Skin of body (tissue), 2 donors: ENCODE data around the gene CRMP1. TPM values are rescaled to one million over a fixed set of nuclear protein-coding genes. Genes with fewer than 3 reads are reported as not detected.
"Not testable (repeated sequence)": the region's sequence is repeated elsewhere in the genome, so short reads cannot be mapped to it uniquely, and the experiment has no call there.

ENCODE experiments used
- DNase-seq: peaks from one replicate; lab custom pipeline; 2025; lab: John Stamatoyannopoulos, UW
- total RNA-seq: library from RNA; depleted of rRNA; stranded (reverse); fragments of >200 nt; gene quantifications from one replicate; pipeline ENCODE4 v1.2.3, GENCODE V29; 2014

Gene CRMP1
- total RNA-seq, 1 donor from 2014 or later, result 6.0 TPM

DNA sequence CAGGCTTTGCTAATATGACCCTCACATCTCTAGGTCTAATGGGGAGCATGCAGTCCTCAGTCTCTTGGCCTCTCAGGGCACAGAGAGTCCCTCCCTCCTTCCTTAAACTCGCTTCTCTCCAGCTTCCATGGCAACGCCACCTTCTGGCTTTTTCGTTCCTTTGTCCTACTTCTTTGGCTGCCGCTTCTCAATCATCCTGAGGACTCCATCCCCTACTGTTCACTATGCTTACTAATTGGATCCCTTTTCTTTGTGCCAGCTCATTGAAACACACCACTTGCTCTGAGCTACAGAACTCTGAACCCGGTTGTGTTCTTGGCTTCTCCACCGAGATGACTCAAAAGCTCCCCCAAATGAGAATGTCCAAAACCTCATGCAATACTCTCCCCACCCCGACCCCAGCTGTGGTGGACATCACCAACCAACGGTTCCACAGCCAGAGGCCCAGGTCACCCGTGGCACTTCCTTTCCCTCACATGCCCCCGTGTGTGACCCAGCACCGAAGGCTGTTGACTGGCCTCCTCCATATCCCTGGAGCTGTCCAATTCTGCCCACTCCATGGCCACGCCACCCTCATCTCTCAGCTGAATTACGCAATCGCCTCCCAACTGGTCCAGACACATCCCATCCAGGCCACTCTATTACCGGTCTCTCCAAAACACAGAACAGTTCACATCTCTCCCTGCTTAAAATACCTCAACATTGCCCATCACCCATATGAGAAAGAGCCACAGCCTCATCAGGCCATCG is 34.7 kb downstream of the CRMP1 start:
- no peak for DNase-seq

DNA sequence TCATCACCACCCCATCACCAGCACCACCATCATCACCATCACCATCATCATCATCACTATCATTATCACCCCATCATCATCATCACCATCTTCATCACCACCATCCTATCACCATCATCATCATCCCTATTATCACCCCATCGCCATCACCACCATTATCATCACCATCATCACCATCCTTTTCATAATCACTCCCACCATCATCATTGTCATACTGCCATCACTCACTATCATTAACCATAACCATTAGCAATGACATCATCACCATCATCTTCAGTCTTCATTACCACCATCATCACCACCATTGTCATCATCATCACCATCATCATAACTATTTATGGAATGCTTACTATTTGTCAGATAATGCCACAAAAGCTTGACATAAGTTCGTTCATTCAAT is 35.7 kb downstream of the CRMP1 start:
- no peak for DNase-seq

DNA sequence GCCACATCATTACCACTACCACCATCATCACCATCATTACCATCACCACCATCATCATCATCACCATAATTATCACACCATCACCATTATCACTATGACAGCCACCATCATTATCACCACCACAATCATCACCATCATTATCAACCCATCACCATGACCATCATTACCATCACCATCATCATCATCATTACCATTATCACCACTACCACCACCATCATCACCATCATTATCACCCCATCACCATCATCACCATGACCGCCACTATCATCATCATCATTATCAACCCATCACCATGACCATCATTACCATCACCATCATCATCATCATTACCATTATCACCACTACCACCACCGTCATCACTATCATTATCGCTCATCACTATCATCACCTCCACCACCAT is 36.5 kb downstream of the CRMP1 start:
- DNase-seq, result not testable (repeated sequence)

DNA sequence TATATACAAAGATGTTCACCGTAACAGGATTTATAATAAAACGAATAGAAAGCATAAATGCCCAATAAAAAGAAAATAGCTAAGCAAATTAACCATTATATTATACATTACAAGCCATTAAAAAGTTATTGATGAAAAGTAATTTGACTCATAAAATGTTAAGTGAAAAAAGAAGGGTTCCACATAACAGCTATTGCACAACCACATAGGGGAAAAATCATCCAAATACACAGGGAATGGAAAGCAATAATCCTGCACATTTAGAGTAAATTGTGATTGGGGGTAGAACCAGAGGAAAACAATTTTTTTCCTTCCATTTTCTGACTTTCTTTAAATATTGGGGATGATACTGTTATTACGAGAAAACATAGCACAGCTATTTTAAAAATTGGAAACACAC is 38.0 kb downstream of the CRMP1 start:
- DNase-seq, result no peak

DNA sequence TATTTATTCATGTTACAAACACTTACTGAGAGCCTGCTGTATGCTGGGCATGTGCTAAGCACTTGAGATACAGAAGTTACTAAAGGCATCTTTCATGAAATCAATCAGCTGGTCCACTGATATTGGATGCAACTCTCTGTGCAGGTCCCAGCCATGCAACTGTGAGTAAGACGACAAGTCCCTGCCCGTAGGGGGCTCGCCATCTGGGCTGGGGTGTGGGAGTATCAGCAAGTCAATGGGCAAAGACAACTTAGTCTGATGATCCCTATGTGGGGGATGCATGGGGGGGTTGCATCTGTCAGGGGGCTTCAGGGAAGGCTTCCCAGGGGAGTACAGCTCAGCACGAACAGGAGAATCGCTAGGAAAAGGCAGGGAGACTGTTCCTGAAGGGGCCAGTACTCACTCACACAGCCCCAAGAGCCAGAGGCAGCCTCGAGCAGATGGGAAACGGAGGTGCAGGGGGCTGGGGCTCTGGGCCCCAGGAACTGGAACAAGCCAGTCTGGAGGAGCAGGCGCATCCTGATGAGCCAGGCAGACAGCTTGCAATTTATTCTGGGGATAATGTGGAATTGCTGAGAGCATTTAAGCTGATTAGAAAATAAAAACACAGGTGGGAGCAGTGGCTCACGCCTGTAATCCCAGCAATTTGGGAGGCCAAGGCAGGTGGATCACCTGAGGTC is 40.2 kb downstream of the CRMP1 start:
- no peak for DNase-seq

DNA sequence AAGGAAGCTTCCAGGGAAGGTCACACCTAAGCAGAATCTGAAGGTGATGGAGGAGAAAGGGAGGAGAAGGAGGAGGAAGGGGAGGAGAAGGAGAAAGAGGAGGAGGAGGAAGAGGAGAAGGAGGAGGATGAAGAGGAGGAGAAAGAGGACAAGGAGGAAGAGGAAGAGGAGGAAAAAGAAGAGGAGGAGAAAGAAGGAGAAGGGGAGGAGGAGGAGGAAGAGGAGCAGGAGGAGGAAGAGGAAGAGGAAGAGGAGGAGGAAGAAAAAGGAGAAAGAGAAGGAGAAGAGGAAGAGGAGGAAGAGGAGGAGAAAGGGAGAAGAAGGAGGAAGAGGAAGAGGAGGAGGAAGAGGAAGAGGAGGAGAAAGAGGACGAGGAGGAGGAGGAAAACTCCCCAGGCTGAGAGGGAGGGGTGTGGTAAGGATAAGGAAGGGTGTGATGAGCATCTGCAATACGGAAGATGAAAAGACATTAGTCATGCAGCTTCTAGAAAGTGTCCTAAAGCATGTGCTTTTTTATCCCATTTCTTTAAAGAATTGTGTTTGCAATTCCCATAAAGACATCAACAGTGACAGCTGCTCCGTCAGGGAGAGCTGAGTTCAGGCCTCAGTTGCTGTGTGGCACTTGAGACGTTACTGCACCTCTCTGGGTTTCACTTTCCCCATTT is 41.1 kb downstream of the CRMP1 start:
- no peak for DNase-seq

DNA sequence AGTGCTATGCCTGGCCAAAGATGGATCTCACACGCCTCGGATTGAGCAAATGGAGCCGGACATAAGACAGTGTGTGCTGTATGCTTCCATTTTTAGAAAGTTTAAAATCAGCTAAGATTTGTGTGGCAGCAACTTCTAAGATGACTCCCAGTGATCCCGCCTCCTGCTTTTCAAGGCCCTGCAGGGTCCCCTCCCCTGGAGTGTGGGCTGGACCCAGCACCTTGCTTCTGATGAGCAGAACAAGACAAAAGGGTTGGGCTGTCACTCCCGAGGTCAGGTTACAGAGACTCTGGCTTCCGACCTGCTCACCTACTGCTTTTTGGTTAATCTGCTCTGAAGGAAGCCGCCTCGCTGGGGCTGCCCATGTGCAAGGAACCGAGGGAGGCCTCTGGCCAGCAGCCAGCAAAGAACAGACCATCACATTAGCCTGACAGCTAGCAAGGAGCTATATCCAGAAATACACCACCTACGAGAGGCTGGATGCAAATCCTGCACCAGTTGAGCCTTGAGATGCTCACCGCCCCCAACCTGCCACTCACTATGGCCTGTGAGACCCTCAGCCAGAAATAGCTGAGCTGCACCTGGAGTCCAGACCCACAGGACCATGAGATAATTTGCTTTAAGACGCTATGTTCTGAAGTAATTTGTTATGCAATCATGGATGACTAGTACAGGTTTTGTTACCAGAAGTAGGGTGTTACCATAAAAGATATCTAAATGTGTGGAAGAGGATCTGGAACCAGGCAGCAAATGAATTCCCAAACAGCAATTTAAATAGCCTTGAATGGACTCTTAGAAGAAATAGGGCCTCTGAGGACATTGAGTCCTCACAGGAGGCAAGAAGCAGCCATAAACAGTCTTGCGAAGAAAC is 47.6 kb downstream of the CRMP1 start:
- DNase-seq, result no peak

DNA sequence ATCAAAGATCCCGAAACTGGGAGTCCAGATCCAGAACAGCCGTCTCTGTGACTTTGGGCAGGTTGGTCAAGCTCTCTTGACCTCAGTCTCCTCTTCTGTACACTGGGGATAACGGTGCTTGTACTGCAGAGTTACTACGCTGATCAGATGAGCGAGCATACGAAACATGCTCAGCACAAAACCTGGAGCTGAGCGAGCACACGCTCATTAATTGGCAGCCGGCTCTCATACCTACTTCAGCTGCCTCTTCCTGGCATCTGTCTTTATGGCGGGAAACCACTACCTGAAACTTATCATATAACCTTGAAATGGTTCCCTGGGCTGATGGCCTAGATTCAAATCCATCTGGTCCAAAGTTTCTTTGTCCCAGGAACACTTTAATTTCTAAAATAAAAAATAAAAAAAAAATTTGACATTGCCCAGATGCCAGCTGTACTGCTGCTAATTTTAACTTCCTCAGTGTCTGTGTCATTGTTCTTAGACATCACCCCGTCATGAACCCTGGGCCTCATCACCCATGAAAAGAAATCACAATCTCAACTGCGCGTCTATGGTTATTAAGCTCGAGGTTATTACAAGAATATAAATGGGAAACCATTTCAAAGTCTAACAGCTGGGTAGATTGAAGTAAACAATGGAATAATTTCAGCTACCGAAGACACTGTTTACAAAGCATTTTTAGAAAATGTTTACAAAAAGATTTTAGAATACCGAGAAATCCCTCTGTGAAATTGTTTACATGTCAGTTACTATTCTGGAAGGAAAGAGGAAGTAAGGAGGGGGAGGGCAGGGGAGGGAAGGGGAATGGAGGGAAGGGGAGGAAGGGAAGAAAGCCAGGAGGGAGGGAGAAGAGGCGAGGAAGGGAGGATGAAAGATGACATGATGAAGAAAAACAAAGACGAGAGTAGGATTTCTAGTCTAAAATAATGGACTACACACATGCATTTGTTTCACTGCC is 49.0 kb downstream of the CRMP1 start:
- DNase-seq, result no peak

DNA sequence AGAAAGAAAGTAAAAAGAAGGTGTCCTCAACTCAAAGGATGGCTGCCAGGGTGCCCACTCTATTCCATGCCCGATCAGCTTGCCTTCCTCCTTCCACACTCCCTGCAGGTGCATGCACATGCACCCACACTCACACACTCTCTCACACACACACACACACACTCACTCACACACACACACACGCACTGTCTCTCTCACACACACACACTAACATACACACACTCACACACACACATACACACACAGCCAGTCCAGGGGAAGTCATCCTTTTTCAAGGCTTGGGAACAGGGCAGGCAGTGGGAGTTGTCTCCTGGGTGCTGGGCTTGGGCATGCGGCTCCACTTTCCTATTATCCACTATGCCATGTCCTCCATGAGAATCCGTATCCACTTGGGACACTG is 50.4 kb downstream of the CRMP1 start:
- no peak for DNase-seq

DNA sequence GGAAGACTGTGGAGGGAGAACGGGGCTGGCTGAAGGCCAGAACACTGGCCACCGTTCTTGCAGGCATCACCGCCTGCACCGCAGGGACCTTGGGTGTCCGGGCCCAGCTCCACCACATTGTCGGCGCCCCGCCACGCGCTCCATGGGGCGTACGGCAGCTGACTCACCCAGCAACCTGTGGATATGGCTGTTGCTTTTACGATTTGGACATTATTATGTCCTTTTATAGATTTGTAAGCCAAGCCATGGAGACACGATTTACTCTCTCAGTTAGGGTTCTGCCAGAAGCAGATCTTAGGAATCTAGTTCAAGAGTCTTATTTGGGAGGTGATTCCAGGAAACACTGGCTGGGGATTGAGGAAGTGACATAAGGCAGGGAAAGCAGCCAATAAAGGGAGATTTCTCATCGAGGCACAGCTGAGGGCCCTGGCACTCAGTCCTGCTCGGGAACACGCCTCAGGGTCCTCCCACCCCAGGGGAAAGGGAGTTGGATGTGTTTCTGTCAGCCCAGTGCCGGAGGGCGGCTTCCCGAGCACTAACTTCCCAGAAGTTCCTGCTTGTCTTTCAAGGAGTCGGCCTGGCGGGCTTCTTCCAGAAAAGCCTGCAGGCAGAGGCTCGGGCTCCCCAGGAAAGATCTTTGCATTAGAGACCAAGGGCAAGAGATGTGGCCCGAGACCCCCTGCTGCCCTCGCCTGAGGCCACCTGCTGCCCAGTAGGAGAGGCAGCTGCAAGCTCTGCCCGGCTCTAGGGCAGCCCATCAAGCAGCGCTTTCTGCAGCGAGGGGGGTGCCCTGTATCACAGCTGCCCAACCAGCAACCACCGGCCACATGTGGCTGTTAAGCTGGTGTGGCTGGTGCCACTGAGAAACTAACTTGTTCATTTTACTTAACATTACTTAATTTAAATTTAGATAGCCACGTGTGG is 52.9 kb downstream of the CRMP1 start:
- peak; percentile 95 for DNase-seq

DNA sequence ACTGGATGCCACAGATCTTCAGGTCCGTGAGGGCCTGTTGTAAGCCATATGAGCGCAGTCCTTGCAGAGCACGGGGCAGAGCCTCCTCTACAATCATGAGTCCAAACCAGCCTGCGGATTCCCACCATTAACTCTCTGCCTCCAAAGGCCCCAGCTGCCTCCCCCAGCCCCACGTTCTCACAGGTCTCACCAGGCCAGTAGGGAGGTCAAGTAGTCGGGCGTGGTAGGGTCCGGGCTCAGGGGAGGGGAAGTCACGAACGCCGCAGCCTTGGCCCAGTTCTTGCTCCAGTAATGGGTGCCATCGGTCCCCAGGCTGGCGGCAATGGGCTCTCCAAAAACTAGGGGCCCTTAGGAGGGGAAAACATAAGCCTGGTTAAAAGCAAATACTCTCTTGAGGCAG is 53.6 kb downstream of the CRMP1 start:
- no peak for DNase-seq

DNA sequence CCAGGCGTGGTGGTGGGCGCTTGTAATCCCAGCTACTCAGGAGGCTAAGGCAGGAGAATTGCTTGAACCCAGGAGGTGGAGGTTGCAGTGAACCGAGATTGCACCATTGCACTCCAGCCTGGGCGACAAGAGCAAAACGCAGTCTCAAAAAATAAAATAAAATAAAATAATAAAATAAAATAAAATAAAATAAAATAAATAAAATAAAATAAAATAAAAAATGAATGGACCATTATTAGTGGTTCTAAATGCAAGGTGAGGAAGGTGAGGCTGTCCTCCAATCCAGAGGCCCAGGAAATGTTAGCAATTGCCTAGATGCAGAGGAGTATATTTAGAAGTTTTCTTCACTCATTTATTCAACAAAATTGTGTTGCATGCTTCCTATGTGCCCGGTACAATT is 55.4 kb downstream of the CRMP1 start:
- not testable (repeated sequence) for DNase-seq

DNA sequence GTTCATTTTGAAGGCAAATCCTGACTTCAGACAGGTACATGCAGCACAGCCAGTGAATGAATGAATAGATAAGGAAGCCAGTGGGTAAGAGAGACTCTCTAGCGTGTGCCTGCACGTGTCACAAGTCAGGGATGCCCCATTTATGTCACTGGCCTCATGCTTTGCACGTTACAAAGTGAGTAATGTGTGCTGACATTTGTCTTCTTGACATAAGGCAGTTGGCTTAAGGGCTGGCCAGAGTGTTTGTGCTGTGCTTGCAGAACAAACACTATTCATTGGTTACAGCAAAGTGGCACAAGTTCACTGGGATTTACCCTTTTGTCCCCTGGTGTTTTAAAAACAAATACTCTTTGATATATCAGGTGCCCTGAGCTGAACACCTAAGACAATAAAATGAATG is 55.9 kb downstream of the CRMP1 start:
- DNase-seq, result no peak

DNA sequence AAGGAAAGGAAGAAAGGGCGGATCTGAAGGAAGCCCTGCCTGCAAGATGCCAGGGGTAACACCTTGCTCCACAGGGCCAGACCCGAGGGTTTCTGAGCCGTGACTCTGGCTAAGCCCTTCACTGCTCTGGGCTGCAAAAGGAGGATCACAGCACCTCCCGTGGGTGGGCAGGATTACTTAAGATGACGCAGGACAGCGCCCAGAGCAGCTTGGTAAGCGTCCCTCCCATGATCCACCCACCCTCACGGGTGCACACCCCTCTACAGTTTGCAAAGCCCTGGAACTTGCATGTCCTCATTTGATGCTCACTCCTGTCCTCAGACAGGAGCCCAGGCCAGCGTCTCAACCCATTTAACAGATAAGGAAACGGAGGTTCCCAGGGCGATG is 64.9 kb downstream of the CRMP1 start:
- DNase-seq, result no peak

DNA sequence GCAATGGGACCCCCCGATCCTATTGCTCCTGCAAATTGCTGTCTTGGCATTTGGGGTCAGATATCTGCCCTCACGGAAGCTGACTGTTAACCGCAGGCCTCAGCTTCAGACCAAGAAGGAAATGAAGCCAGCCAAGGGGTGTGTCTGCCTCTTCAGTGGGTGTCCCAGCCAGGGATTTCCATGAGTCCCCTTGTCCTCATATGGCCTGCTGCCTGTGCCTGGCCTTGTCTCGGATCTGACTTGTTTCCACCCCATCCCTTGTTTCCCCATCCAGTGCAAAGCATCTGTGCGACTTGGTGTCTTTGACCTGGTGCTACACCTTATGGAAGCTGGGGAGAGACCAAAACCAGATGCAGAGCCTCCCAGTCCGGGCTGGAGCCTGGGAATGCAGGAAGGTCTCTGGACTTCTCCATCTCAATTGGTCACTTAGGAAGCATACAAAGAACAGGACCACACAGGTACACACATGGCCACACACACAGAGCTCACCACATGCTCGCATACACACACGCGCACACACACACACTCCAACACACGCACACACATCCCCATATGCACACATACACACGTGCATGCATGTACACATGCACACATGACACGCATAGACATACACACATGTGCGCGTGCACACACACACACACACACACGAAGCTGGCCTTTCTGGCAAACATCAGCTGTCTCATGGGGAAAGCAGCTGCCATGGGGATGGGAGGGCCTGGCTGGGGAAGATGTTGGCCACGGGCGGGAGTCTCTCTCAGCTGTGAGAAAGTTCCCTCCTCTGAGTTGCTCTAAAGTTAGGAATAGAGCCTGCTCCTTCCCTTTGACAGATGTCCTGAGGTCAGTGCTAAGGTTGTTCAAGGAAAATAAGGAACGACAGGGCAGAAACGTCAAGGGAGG is 65.5 kb downstream of the CRMP1 start:
- no peak for DNase-seq

DNA sequence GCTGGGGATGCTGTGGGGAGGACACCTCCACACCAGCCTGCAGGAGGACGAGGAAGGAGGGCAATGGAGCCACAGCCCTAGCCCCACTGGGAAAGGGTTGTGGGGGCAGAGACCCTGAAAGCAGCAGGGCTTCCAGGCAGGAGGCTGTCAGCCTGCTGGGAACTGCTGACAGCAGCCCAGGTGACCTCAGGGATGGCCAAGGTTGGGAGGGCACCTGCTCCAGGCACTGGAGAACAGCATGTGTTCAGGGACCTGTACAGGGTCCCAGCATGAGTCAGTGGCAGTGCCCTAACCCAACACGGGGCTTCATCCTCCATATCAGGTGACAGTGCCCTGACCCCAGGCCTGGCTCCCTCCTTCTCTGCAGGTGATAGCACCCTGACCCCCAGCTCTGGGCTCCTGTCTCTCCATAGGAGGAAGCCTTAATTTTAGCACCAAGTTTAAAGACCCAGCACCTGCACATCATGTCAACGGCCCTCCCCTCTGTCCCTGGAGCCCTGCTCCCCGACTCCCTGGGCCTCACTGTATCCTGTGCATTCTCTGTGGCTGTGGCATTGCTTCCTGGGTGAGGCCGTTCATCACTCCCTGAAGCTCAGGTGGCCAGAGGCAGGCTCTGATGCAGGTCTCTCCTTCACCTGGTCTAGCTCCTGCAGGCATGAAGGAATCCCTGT is 66.3 kb downstream of the CRMP1 start:
- no peak for DNase-seq

DNA sequence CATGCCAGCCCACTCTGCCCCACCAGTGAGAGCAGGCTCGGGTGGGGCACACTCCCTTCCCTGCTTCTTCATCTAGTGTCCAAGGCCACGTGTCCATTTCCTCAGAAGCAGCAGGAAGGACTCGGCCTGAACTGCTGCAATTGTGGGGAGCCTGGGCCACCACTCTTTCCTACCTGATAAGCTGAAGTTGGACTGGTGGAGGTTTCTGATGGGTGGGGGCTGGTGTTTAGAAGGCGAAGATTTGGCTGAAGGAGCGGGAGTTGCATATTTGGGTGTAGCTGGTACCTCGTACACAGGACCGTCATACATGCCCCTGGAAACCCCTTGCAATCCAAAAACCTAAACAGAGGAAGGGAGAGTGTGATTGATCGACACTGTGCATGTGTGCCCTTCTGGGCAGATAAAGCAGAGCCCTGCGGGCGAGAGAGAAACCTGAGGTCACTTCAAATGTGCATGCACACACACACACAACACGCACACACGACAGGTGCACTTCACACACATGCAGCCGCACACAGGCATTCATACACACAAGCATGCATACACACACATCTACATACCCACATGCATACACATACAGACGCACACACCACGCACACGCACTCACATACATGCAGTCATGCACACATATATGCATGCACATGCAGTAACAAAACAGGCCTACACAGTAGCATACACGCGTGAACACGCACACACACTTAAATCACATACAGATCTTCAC is 67.4 kb downstream of the CRMP1 start:
- no peak for DNase-seq
